K562 (cell line): ENCODE measurements around the gene H2AZ2. TPM values are rescaled to one million over a fixed set of nuclear protein-coding genes. Genes with fewer than 3 reads are reported as not detected.

Source experiments
- MAX ChIP-seq: sonication (generic); formaldehyde crosslinking; IDR thresholded peaks from 2 replicates; pipeline ENCODE4 v1.9.0; 2022; ENCODE audit warnings: mild to moderate bottlenecking, missing genetic modification reagents
- MTA1 ChIP-seq: fragments of 450-650 bp; IDR thresholded peaks from 2 replicates; pipeline ENCODE4 v1.6.1; 2017; ENCODE audit warnings: borderline replicate concordance
- MYC ChIP-seq, 2 experiments: fragments of 250-450 bp in 1 of 2; sonication (Bioruptor Pico) in 1 of 2; IDR thresholded peaks; 2 replicates each; pipeline versions ENCODE4 v1.5.1 to v1.6.1; 2012 to 2021; ENCODE audit warnings: low read depth in 2 of 2, borderline replicate concordance in 1 of 2, improper control_type of control experiment in 1 of 2, low read length in 1 of 2, mild to moderate bottlenecking in 1 of 2, moderate library complexity in 1 of 2
- PHF20 ChIP-seq: fragments of 450-650 bp; IDR thresholded peaks from 2 replicates; pipeline ENCODE4 v1.6.1; 2018; ENCODE audit not compliant: partially characterized antibody
- PTBP1 ChIP-seq: fragments of 200-400 bp; formaldehyde crosslinking; IDR thresholded peaks from 2 replicates; pipeline ENCODE4 v1.6.1; 2017; ENCODE audit warnings: low read depth, low read length
- SMAD4 ChIP-seq: fragments of 250-450 bp; sonication (Bioruptor Pico); conservative IDR thresholded peaks from 2 replicates; pipeline ENCODE4 v1.8.0; 2021; ENCODE audit warnings: inconsistent platforms, mild to moderate bottlenecking, moderate library complexity
- ZKSCAN3 ChIP-seq: fragments of 250-450 bp; sonication (Bioruptor Pico); IDR thresholded peaks from 2 replicates; pipeline ENCODE4 v1.4.0; 2020
- ZNF318 ChIP-seq, 2 experiments: fragments of 450-650 bp; IDR thresholded peaks; 2 replicates each; pipeline ENCODE4 v1.6.1; 2016; ENCODE audit warnings: mild to moderate bottlenecking in 2 of 2, borderline replicate concordance in 1 of 2, low read depth in 1 of 2, moderate library complexity in 1 of 2
- ZNF589 ChIP-seq: fragments of 200-800 bp; sonication (Bioruptor generic); IDR thresholded peaks from 2 replicates; pipeline ENCODE4 v1.6.1; 2016; ENCODE audit warnings: low read depth, missing genetic modification characterization, missing compliant biosample characterization
- polyA plus RNA-seq, 8 experiments: library from polyadenylated mRNA; depleted of rRNA in 4 of 8; stranded (reverse) in 5 of 8; unstranded in 3 of 8; fragments of >200 nt; fragmentation: Nextera tagmentation in 2 of 8; fragmentation: Illumina TruSeq in 1 of 8; extraction: Ambion mirVana in 2 of 8; extraction: Trizol in 1 of 8; gene quantifications; 2 replicates each; pipeline versions ENCODE4 v1.2.1 to v1.2.3, GENCODE V29; 2011 to 2014; ENCODE audit warnings: inconsistent platforms in 1 of 8, missing spikeins in 1 of 8
- total RNA-seq, 7 experiments: library from RNA; depleted of rRNA in 6 of 7; stranded (reverse); fragments of >200 nt in 6 of 7; fragmentation: Illumina TruSeq in 2 of 7; extraction: Trizol in 2 of 7; gene quantifications; 2 replicates each; pipeline versions ENCODE4 v1.2.1 to v1.2.3, GENCODE V29; 2011 to 2021; ENCODE audit warnings: low replicate concordance in 1 of 7
- TF ChIP-seq, protein P1 (sequence below), 2 experiments: IDR thresholded peaks in 1 of 2; conservative IDR thresholded peaks in 1 of 2; 2 replicates each; pipeline ENCODE4 v1.6.1; 2016; ENCODE audit warnings: low read depth in 2 of 2, mild to moderate bottlenecking in 1 of 2, missing compliant biosample characterization in 1 of 2, missing genetic modification characterization in 1 of 2, moderate library complexity in 1 of 2
- TF ChIP-seq, protein P2 (sequence below): sonication (generic); formaldehyde crosslinking; IDR thresholded peaks from 2 replicates; pipeline ENCODE4 v1.8.1; 2023; ENCODE audit warnings: mild to moderate bottlenecking, missing genetic modification reagents

H2AZ2 gene
- total and polyA plus RNA-seq, 9 of the 15 experiments (the other 6 are each of a cell fraction or from before 2014, with no cell fraction given), result 105 to 382 (median 286) TPM

GRCh38 chr7:44885394-44886317 is 37.8 kb upstream of the H2AZ2 start, which contains the start of gene PURB (continued):
- TF ChIP-seq, protein P1, sequence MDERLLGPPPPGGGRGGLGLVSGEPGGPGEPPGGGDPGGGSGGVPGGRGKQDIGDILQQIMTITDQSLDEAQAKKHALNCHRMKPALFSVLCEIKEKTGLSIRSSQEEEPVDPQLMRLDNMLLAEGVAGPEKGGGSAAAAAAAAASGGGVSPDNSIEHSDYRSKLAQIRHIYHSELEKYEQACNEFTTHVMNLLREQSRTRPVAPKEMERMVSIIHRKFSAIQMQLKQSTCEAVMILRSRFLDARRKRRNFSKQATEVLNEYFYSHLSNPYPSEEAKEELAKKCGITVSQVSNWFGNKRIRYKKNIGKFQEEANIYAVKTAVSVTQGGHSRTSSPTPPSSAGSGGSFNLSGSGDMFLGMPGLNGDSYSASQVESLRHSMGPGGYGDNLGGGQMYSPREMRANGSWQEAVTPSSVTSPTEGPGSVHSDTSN (CRISPR knock-in tag; IDR thresholded peaks at IDR 0.05; ENCODE audit: low read depth), result no peak
- TF ChIP-seq, protein P1 (tag; conservative IDR thresholded peaks at IDR 0.05; ENCODE audit: low read depth), result no peak
- TF ChIP-seq PTBP1 (no peak), MYC (IDR thresholded peaks at IDR 0.05; ENCODE audit: low read depth, low read length) (peak; percentile 97), MYC (CRISPR knock-in tag; IDR thresholded peaks at IDR 0.05; ENCODE audit: borderline replicate concordance, low read depth) (peak; percentile 63; the same call in 1 of the 2 replicates), MAX (CRISPR knock-in tag) (peak; percentile 55; the same call in 1 of the 2 replicates), ZKSCAN3 (CRISPR knock-in tag) (no peak), SMAD4 (peak; percentile 86), ZNF318 (IDR thresholded peaks at IDR 0.05; ENCODE audit: borderline replicate concordance in 1 of 2, low read depth in 1 of 2) (0 out of 4 replicates have a peak, but pooled peaks of 1 of the 2 experiments have one; percentile 15), ZNF589 (peak; percentile 47; the same call in 1 of the 2 replicates), MTA1 (peak; percentile 97), PHF20 (peak; percentile 87)
- TF ChIP-seq, protein P2, sequence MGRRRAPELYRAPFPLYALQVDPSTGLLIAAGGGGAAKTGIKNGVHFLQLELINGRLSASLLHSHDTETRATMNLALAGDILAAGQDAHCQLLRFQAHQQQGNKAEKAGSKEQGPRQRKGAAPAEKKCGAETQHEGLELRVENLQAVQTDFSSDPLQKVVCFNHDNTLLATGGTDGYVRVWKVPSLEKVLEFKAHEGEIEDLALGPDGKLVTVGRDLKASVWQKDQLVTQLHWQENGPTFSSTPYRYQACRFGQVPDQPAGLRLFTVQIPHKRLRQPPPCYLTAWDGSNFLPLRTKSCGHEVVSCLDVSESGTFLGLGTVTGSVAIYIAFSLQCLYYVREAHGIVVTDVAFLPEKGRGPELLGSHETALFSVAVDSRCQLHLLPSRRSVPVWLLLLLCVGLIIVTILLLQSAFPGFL, result 0 out of 2 replicates have a peak, but pooled peaks have one; percentile 82
